ENCODE measurements around the gene MVB12B.

DNA sequence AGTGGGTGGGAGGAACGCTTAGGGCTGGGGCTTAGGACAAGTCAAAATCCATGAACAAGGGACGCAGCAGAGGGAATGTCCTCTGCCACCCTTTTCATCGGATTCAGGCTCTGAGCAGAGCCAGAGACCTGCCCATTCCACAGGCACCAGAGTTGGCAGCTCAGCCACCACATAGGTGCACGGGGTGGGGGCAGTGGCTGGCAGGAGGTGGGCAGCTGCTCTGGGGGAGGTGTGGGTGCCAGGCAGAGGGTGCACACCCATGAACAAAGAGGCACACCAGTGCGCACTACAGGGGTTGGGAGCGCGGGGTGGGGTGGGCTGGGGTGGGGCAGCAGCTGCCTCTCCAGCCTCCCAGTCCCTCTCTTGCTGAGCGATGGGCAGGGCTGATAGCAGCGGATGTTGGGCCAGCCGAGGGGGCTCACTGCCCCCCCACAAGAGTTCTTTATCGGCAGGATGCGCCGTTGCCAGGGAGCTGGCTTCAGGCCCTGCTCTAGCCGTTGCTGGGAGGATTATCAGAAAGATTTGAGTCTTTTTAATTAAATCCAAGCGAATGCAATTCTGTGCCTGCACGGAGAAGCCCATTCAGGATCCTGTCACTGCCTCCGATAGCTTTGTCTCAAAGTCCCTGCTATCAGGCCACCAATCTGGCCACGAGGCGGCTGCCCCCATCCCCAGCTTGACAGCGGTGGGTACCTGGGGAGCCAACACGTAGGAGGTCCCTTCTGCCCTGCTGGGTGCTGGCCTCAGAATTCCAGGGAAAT, 222.8 kb downstream of the MVB12B start:
- no peak for TF ChIP-seq CEBPB (IDR thresholded peaks at IDR 0.05)
- no peak for TF ChIP-seq TCF12 (IDR thresholded peaks at IDR 0.05; ENCODE audit: low read depth)
- TF ChIP-seq, protein P1, sequence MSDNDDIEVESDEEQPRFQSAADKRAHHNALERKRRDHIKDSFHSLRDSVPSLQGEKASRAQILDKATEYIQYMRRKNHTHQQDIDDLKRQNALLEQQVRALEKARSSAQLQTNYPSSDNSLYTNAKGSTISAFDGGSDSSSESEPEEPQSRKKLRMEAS (IDR thresholded peaks at IDR 0.05): no peak
- no peak for TF ChIP-seq EGR1 (IDR thresholded peaks at IDR 0.05)
- no peak for TF ChIP-seq RAD21 (IDR thresholded peaks at IDR 0.05; ENCODE audit: low read depth)
- TF ChIP-seq FOXM1 (IDR thresholded peaks at IDR 0.05; ENCODE audit: borderline replicate concordance, low read depth): no peak
- TF ChIP-seq, protein P2, sequence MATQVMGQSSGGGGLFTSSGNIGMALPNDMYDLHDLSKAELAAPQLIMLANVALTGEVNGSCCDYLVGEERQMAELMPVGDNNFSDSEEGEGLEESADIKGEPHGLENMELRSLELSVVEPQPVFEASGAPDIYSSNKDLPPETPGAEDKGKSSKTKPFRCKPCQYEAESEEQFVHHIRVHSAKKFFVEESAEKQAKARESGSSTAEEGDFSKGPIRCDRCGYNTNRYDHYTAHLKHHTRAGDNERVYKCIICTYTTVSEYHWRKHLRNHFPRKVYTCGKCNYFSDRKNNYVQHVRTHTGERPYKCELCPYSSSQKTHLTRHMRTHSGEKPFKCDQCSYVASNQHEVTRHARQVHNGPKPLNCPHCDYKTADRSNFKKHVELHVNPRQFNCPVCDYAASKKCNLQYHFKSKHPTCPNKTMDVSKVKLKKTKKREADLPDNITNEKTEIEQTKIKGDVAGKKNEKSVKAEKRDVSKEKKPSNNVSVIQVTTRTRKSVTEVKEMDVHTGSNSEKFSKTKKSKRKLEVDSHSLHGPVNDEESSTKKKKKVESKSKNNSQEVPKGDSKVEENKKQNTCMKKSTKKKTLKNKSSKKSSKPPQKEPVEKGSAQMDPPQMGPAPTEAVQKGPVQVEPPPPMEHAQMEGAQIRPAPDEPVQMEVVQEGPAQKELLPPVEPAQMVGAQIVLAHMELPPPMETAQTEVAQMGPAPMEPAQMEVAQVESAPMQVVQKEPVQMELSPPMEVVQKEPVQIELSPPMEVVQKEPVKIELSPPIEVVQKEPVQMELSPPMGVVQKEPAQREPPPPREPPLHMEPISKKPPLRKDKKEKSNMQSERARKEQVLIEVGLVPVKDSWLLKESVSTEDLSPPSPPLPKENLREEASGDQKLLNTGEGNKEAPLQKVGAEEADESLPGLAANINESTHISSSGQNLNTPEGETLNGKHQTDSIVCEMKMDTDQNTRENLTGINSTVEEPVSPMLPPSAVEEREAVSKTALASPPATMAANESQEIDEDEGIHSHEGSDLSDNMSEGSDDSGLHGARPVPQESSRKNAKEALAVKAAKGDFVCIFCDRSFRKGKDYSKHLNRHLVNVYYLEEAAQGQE (IDR thresholded peaks at IDR 0.05; ENCODE audit: low read depth): no peak
- TF ChIP-seq, protein P3, sequence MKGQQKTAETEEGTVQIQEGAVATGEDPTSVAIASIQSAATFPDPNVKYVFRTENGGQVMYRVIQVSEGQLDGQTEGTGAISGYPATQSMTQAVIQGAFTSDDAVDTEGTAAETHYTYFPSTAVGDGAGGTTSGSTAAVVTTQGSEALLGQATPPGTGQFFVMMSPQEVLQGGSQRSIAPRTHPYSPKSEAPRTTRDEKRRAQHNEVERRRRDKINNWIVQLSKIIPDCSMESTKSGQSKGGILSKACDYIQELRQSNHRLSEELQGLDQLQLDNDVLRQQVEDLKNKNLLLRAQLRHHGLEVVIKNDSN (IDR thresholded peaks at IDR 0.05): no peak
- no peak for TF ChIP-seq EP300 (IDR thresholded peaks at IDR 0.05; ENCODE audit: borderline replicate concordance)
- TF ChIP-seq TAF1 (IDR thresholded peaks at IDR 0.05; ENCODE audit: low read depth): no peak

Measured in Ishikawa (cell line).